ENCODE data around the gene P2RY2. TPM values are rescaled to one million over a fixed set of nuclear protein-coding genes. Genes with fewer than 3 reads are reported as not detected.

Gene P2RY2
- total and polyA plus RNA-seq, 2 of the 8 experiments (the other 6 are each of a cell fraction or from before 2014, with no cell fraction given): 1.0 to 1.5 TPM

GRCh38 chr11:73192272-73192671 is 25.8 kb upstream of the P2RY2 start:
- CTCF ChIA-PET (ENCODE audit: partially characterized antibody): interaction anchor here (0.7 to 14.5 kb wide), 8 partner anchors 9 to 350 kb away, joined by 3 to 451 read pairs (median 4); no protein-coding TSS in a partner anchor
- no peak for DNase-seq (ENCODE audit: low read depth in 1 of 2, low spot score in 2 of 2)
- TF ChIP-seq TEAD4 (IDR thresholded peaks at IDR 0.05; ENCODE audit: low read depth, low read length): no peak

More at GRCh38 chr11:73192272-73192671, 25.8 kb upstream of the P2RY2 start:
- Histone ChIP-seq H2AFZ (ENCODE audit: low read length) (no peak overlapping the region), H3K4ac (replicated peaks; ENCODE audit: insufficient read length, low read depth, low read length) (no peak overlapping the region), H3K23me2 (ENCODE audit: low read depth, low read length) (no peaks in the 10 kb centered on the region), H3K4me2 (ENCODE audit: insufficient read depth in 1 of 2, low read depth in 2 of 2, low read length in 2 of 2) (no peak overlapping the region), H3K9me3 (ENCODE audit: insufficient read depth in 2 of 2, low read depth in 1 of 2, low read length in 1 of 2) (no peaks in the 10 kb centered on the region), H3K18ac (ENCODE audit: extremely low read depth, low read length) (no peak overlapping the region), H3K27me3 (replicated peaks in 1 of 4; ENCODE audit: control insufficient read depth in 3 of 4, extremely low read depth in 1 of 4, insufficient read depth in 3 of 4, low read length in 3 of 4) (no peaks in the 10 kb centered on the region), H3K14ac (ENCODE audit: insufficient read length) (no peak overlapping the region), H4K5ac (ENCODE audit: insufficient read length, low read depth, low read length) (no peak overlapping the region), H3K9ac (replicated peaks in 1 of 4; ENCODE audit: extremely low read depth in 1 of 4, low read depth in 3 of 4, low read length in 3 of 4) (no peak overlapping the region), H3K56ac (replicated peaks; ENCODE audit: insufficient read length, low read depth, low read length) (no peak overlapping the region), H4K20me1 (replicated peaks in 1 of 2; ENCODE audit: control insufficient read depth in 1 of 2, insufficient read depth in 2 of 2, low read length in 2 of 2) (no peaks in the 10 kb centered on the region), H4K8ac (ENCODE audit: extremely low read depth, insufficient read depth, low read length) (no peak overlapping the region), H3K36me3 (ENCODE audit: control insufficient read depth in 2 of 4, insufficient read depth in 4 of 4, low read length in 3 of 4) (no peaks in the 10 kb centered on the region), H3K4me3 (ENCODE audit: extremely low read depth in 1 of 4, insufficient read depth in 2 of 4, low read depth in 3 of 4, low read length in 4 of 4) (no peak overlapping the region), H2BK12ac (ENCODE audit: low read depth, low read length) (no peak overlapping the region), H3K79me1 (ENCODE audit: low read depth, low read length) (no peaks in the 10 kb centered on the region), H2BK15ac (ENCODE audit: low read length) (no peak overlapping the region), H3K4me1 (replicated peaks in 1 of 4; ENCODE audit: control insufficient read depth in 3 of 4, insufficient read depth in 4 of 4, low read length in 3 of 4) (no peaks in the 10 kb centered on the region), H2BK120ac (replicated peaks; ENCODE audit: low read depth, low read length) (no peak overlapping the region), H2BK20ac (ENCODE audit: low read length) (no peak overlapping the region), H2BK5ac (ENCODE audit: low read depth, low read length) (no peak overlapping the region), H2AK5ac (ENCODE audit: low read depth, low read length) (no peak overlapping the region), H3K79me2 (ENCODE audit: control insufficient read depth in 1 of 2, insufficient read depth in 2 of 2, low read length in 2 of 2) (no peaks in the 10 kb centered on the region), H3K23ac (ENCODE audit: insufficient read length) (no peak overlapping the region), H3K27ac (ENCODE audit: low read depth, low read length) (no peak overlapping the region), H4K91ac (replicated peaks; ENCODE audit: insufficient read length, low read length) (no peak overlapping the region)
- no peak for FAIRE-seq
- POLR2A ChIA-PET (ENCODE audit: partially characterized antibody): no interaction called here
- 86% methylated on average over 1 of the region's 1 CpG; no CpG with 5 or more reads in 1 of the 2 experiments for WGBS, 2 experiments (ENCODE audit: extremely low coverage in 1 of 2, insufficient coverage in 1 of 2, insufficient read length in 1 of 2, insufficient replicate concordance in 2 of 2, low coverage in 1 of 2, low lambda C conversion rate in 2 of 2, missing lambda C conversion rate in 1 of 2)
